Measurements from ENCODE around the gene ABCA10. TPM values are rescaled to one million over a fixed set of nuclear protein-coding genes. Genes with fewer than 3 reads are reported as not detected.

ABCA10 gene
- polyA plus RNA-seq, 10 donors = 2.7 to 32.8 (median 9.6) TPM

- DNase-seq = no peak
These were observed 64.4 kb downstream of the ABCA10 start for GRCh38 chr17:69164206-69164605.

- DNase-seq = no peak
These were observed 69.2 kb downstream of the ABCA10 start for GRCh38 chr17:69159418-69159817.

- DNase-seq = no peak
These were observed 74.4 kb downstream of the ABCA10 start for GRCh38 chr17:69154267-69154666.

- DNase-seq = no peak
These were observed 78.3 kb downstream of the ABCA10 start for GRCh38 chr17:69150333-69150732.

DNA sequence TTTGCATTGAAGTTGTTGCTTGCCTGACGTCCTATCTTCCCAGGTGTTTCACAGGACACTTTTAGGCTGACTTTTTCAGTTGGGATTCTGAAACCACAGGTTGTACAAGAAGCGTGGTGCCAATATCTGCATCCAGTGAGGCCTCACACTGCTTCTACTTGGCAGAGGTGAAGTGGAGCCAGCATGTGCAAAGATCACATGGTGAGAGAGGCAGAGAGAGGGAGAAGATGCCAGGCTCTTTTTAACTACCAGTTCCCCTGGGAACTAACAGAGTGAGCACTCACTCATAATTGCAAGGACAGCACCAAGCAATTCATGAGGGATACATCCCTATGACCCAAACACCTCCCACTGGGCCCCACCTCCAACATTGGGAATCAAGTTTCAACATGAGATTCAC is 81.2 kb downstream of the ABCA10 start:
- no peak for DNase-seq

DNA sequence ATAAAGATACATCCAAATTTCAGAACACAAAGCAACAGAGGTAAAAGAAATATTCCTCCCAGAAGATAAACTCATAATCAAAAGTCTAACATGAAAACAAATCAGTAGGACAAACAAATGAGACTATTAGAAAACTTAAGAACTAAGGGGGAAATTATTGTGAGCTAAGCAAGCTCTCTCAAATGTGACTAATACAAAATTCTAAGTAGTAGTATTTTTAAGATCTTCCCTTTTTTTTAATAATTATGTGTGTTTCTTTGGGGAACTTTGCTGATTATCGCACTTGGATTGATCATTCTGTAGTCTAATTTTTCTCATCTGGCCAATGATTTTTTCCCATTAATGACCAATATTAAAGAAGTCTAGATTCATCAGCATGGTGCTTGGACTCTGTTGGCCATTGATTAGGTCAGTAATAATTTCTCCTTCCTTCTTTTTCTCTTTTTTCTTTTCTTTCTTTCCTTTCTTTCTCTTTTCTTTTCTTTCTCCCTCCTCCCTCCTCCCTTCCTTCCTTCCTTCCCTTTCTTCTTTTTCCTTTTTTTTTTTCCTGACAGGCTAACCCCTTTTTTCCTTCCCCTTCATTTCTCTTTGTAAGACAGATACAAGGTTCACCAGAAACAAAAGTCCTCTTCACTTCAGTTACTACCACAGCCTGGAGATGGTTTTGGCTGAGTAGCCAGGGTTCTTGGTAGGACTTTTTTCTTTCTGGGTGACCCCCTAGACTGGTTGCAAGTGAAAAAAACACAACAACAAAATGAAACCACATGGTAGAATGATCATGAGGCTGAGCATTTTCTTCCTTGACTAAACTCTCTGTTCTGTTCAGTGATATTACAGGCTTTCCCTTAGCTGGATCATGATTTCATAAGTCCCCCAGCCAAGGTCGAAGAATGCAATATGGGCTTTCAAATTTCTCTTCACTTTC is 84.0 kb downstream of the ABCA10 start:
- peak in 1 of 3 donors; percentile 4 for DNase-seq

DNA sequence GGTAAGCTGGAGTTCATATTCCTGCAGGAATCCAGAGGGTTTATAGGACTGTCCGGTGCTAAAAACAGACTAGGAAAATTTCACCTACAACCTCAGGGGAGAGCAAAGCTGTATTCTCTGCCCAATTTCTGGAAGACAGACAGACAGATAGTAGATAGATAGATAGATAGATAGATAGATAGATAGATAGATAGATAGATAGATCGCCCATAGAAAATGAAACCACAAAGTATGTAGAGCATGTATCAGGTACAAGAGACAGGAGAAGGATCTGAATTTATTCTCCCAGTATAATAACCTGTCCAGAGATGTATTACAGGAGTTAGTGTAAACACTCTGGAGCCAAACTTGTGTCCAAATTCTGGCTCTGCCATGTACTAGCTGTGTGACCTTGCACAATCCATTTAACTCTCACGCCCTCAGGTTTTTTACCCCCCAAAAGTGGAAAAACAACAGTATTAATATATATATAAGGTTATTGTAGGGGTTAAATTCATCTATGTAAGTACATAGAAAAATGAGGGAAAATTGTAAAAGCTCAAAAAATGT is 84.9 kb downstream of the ABCA10 start:
- peak in 1 of 3 donors; percentile 9 for DNase-seq

GRCh38 chr17:69143151-69143550 is 85.5 kb downstream of the ABCA10 start:
- DNase-seq = no peak

DNA sequence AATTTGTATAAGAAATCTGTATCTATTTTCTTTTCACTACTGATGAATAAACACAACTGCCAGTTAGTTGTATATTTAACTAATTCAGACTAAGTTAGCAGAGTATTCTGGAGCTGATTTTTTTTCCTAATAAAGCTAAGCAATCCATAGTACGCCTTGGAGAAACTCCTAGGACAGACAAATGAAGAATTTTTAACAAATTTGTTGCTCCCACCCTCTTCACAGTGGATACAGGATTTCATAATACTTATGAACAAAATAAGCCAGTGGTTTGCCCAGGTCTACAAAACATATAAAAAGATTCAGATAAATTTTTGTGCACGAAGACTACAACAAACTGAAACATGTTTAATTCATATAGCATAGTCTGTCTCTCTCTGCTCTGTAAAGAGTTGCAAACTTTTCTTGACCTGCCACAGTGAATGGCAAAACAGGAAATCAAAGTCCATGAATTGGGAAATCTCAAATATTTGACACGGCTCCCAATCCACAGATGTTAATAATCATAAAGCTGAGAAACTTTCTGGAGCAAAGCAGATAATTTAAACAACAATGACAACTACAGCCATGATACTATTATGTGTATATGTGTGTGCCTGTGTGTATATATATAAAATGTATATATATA is 86.3 kb downstream of the ABCA10 start:
- peak; percentile 80 to 92 (median 80) for DNase-seq

- peak; percentile 63 to 89 (median 68) for DNase-seq
These were observed 87.0 kb downstream of the ABCA10 start, which contains the start of gene ABCA6 for GRCh38 chr17:69141431-69142174. TSS of gene ABCA6 (minus strand) at chr17:69141895. CDS start at chr17:69140703, 1,192 bp downstream.

DNA sequence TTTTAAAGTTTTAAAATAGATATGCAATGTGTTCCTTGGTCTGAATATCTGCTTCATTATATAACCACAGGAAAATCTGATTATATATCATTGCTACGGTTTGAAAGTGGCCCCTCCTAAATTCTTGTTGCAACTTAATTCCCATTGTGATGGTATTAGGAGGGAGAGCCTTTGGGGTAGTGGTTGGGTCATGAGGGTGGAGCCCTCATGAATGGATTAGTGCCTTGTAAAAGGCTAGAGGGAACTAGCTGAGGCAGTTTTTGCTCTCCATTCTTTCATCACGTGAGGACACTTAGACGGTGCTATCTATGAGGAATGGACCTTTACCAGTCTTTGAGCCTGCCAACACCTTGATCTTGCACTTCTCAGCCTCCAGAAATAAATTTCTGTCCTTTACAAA is 94.5 kb downstream of the ABCA10 start:
- no peak for DNase-seq

DNA sequence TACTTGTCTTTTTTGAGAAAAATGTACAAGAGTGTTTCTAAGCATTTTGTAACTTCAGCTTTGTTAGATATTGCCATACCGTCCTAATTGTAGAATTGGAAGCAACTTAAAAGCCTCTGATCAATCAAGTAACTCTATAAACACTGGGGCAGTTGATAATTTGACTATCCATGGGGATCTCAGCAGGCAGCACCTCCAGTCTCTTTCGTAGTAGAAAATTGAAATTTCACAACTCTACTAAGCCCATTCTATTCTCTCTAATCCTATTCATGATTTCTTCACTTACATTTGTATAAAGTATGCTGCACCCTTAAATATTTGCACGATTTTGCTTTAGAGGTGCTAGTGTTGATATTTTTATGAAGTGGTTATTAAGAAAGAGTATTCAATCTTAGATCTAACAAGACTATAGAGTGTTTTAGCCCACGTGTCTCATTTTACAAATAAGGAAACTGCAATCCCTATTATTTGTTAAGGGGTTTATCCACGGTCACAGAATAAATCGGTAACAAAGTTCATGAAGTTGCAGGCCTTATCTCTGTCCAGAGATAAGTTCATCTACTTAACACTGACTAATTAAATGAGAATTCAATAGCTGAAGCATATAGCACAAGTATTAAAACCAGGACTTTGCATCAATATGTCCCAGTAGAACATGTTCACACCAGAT is 97.9 kb downstream of the ABCA10 start:
- no peak for DNase-seq

DNA sequence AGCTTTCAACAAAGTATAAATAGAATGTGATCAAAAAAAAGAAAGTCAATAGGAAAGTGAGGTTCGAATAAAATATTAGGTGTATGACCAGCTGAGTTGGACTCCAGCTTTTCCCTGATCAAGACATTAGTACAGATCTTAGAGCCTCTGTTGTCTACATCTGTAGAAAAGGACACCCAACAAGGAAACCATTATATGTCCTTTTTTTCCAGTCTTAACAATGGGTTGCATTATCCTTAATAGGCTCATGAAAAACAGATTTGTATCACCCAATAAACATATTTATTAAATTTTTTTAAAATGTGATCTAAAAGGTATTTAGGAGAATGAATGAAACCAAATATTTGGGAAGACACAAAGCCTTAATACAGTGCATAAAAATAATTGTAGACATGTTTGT is 105.0 kb downstream of the ABCA10 start:
- no peak for DNase-seq

DNA sequence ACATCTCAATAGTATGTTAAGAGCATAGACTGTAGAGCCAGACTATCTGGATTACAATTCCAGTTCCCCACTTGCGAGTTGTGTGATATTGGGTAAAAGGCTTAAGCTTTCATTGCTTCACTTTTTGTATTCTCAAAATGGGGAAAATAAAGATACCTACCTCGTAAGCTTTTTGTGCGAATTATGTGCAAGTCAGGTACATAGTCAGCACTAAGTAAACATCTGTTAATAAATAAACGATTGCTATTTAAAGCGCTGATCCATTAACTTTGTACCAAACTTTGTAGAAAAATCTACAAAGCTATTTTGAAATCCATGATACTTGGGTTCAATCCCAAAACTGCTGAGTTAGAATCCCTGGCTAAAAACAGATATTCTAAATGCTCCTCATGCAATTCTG is 106.6 kb downstream of the ABCA10 start:
- no peak for DNase-seq

GRCh38 chr17:69117855-69118784 is 110.5 kb downstream of the ABCA10 start:
- no peak for DNase-seq

GRCh38 chr17:69111794-69112193 is 116.8 kb downstream of the ABCA10 start:
- no peak for DNase-seq

DNA sequence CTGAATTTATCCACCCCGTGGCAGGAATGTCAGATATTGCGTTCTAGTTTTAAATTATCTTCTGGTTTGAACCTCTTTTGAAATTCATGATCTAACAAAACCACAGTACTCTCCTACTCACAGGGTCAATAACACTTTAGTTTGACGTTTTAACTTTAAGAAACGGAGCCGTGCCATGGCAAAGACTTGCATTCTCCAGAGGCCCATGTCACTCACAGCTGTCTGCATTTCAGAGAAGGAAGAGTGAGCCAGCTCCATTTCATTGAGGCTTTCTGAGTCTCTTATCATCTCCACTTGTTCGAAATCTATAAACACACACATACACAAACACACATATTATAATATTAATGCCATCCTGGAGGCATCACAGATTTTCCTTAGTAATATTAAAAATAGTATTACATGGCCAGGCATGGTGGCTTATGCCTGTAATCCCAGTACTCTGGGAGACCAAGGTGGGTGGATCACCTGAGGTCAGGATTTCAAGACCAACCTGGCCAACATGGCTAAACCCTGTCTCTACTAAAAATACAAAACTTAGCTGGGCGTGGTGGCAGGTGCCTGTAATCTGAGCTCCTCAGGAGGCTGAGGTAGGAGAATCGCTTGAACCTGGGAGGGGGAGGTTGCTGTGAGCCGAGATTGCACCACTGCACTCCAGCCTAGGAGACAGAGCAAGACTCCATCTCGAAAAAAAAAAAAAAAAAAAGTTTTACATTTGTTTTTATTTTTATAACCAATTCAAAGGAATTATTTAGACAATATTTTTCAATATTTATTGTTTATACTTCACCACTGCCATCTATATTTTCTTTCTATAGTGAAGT is 122.5 kb downstream of the ABCA10 start:
- DNase-seq = no peak

DNA sequence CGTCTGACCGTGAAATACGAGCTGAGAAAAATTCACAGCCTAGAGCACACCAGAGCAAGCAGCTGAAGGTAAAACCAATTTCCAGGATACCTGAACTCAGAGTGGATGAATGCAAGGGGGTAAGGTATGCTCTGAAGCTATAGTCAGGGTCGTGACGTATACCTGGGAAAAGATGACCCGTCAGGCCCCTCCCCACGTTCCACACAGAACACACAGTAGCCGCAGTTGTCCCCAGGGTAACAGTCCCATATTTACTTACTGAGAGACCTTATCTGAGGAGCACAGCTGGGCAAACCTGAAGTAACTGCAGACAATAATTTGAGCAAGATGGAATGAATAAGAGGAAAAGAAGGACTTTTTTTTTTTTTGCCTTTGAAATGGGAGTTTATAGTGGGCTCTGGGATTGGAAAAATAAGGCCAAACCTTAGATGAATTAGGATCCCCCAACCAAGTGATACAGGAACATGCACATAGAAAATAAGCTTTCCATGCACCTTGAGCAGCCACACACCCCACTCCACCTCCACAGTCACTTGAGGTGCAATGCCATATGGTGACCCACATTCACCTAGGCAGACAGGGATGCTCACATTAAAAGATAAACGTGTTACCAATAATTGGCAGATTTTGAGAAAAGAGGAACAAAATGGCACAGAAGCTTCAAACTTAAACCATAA is 124.9 kb downstream of the ABCA10 start:
- DNase-seq = no peak

DNA sequence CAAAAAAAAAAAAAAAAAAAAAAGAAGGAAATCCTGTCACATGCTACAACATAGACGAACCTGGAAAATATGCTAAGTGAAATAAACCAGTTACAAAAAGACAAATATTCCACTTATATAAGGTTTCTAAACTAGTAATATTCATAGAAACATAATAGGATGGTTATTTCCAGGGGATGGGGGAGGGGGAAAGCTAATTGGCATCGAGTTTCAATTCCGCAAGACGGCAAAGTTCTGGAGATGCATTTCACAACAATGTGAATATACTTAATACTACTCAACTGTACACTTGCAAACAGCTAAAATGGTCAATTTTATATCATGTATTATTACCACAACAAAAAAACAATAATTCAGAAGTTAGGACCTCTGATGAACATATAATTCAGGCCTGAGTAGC is 130.0 kb downstream of the ABCA10 start:
- DNase-seq = no peak

All from muscle of back (tissue), 11 donors.